ENCODE data around the gene NCAPD2. TPM values are rescaled to one million over a fixed set of nuclear protein-coding genes. Genes with fewer than 3 reads are reported as not detected.

The NCAPD2 gene
- total RNA-seq, 1 donor from 2014 or later: 32.0 TPM

DNA sequence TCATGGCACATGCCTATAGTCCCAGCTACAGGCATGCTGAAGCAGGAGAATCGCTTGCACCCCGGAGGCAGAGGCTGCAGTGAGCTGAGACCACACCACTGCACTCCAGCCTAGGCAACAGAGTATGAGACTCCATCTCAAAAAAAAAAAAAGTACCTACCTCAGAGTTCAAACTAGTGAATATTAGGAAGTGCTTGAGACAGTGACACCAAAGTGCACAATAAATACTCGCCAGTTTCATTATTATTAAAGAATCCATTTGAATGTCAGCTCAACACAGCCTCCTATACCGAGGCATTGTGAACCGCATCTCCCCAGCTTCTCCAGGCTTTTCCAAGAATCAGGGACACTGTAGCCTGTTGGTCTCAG, 45.4 kb downstream of the NCAPD2 start:
- peaks cover 54% of the 10 kb centered on the region for H3K4me1 ChIP-seq
- DNase-seq (no peak), ATAC-seq (no peak)
- TF ChIP-seq, protein P1, sequence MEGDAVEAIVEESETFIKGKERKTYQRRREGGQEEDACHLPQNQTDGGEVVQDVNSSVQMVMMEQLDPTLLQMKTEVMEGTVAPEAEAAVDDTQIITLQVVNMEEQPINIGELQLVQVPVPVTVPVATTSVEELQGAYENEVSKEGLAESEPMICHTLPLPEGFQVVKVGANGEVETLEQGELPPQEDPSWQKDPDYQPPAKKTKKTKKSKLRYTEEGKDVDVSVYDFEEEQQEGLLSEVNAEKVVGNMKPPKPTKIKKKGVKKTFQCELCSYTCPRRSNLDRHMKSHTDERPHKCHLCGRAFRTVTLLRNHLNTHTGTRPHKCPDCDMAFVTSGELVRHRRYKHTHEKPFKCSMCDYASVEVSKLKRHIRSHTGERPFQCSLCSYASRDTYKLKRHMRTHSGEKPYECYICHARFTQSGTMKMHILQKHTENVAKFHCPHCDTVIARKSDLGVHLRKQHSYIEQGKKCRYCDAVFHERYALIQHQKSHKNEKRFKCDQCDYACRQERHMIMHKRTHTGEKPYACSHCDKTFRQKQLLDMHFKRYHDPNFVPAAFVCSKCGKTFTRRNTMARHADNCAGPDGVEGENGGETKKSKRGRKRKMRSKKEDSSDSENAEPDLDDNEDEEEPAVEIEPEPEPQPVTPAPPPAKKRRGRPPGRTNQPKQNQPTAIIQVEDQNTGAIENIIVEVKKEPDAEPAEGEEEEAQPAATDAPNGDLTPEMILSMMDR (IDR thresholded peaks at IDR 0.05): no peak
- H3K27me3 ChIP-seq (ENCODE audit: low read depth): no peaks in the 10 kb centered on the region
- no peak overlapping the region for H3K4me3 ChIP-seq
- H3K27ac ChIP-seq: no peak overlapping the region
- peaks cover 65% of the 10 kb centered on the region for H3K36me3 ChIP-seq
- intact Hi-C loops (cut with DNase I): no loop called here
- no peaks in the 10 kb centered on the region for H3K9me3 ChIP-seq

DNA sequence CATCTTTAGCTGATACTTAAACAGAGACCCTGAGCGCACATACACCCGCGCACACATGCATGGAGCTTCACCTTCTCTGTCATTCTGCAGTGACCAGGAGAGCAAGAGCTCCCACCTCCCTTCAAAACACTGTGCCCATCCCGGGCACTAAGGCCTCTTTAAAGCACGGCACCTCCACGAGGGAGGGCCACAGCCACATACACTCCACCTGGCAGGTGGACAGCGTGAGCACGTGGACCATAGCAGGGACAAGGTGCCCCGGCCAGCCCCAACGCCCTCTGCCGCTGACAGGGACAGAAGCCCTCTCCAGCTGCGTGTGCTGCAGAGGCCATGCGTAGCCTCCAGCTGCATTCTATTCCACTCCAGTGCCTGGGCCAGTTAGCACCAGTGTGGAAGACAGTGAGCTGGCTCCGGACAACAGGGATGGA, 45.8 kb downstream of the NCAPD2 start:
- TF ChIP-seq, protein P1 (IDR thresholded peaks at IDR 0.05): no peak
- no peak overlapping the region for H3K4me3 ChIP-seq
- H3K4me1 ChIP-seq: peaks cover 54% of the 10 kb centered on the region
- H3K36me3 ChIP-seq: peaks cover 70% of the 10 kb centered on the region
- ATAC-seq (no peak), DNase-seq (no peak)
- intact Hi-C loops (cut with DNase I): no loop called here
- no peaks in the 10 kb centered on the region for H3K27me3 ChIP-seq (ENCODE audit: low read depth)
- H3K27ac ChIP-seq: peak overlapping the region; percentile 82
- no peaks in the 10 kb centered on the region for H3K9me3 ChIP-seq

DNA sequence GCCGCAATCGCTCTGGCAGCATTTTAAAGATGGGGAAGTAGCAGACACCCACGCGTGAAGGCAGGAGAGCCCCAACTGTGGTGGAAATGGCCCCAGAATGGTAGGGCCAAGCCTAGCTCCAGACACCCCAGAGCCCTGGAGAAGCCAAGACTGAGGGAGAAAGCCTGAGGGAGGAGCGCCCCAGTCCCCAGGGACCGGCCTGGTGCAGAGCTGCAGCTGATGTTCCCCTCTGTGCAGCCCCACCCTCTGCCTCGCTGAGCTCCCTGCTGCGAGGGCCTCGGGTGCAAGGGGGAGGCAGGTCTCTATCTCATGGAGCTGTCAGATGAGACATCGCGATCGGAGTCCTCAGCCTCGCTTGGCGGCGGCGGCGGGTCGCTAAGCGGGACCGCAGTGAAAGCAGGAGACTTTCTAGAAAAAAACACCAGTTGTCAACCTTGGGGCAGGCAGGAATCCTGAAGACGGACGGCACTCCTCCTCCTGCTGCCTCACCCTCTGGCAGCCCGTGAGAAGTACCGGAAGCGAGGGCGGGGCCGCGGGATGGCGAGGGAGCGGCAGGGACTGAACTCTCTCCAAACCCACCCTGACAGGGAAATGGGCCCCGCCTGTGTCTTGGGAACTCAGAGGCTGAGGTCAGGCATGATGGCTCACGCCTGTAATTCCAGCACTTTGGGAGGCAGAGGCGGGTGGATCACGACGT, 46.4 kb downstream of the NCAPD2 start:
- TF ChIP-seq, protein P1 (IDR thresholded peaks at IDR 0.05): no peak
- Histone ChIP-seq H3K27me3 (ENCODE audit: low read depth) (no peaks in the 10 kb centered on the region), H3K9me3 (no peaks in the 10 kb centered on the region), H3K27ac (peak overlapping the region; percentile 82), H3K36me3 (peaks cover 76% of the 10 kb centered on the region), H3K4me1 (peaks cover 51% of the 10 kb centered on the region), H3K4me3 (peak overlapping the region; percentile 28)
- ATAC-seq: peak; percentile 84 to 85
- peak; percentile 89 for DNase-seq
- intact Hi-C loops (cut with DNase I): no loop called here

DNA sequence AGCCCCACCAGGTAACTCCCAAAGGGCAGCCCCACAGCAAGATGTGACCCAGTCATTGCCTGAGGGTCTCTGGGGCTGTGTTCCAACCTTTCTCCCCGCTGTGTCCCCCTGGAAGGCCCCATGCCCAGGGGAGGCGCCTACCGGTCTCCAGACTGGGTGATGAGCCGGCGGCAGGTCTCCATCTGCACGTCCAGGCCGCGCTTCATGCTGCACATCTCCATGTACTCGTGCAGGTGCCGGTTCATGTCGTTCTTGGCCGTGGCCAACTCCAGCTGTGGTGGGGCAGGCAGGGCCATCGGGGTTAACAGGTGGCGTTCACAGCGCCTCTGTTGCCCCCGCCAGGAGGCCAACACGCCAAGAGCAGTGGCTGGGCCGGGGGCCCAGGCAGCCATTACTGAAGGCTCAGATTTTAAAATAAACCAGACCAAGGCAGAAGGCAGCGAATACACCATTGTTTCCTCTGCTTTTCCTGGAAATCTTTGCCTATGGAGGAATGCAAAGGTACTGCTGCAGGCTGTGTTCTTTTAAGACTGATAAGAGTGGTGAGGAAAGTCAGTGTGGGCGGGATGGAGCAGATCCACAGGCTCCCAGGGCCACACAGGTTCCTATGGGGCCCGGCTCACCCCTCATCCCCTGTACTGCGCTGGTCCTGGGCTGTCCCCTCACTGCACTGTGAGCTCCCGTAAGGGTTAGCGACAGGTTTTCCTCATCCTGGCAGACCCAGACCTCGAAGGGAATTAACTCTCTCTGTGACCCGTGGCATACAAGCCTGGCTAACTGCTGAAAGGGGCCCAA, 47.7 kb downstream of the NCAPD2 start:
- H3K27ac ChIP-seq: peak overlapping the region; percentile 82
- peaks cover 39% of the 10 kb centered on the region for H3K4me1 ChIP-seq
- no peak for ATAC-seq
- no peaks in the 10 kb centered on the region for H3K9me3 ChIP-seq
- peaks cover 79% of the 10 kb centered on the region for H3K36me3 ChIP-seq
- H3K4me3 ChIP-seq: no peak overlapping the region
- DNase-seq: no peak
- TF ChIP-seq, protein P1 (IDR thresholded peaks at IDR 0.05): no peak
- intact Hi-C loops (cut with DNase I): no loop called here
- no peaks in the 10 kb centered on the region for H3K27me3 ChIP-seq (ENCODE audit: low read depth)

DNA sequence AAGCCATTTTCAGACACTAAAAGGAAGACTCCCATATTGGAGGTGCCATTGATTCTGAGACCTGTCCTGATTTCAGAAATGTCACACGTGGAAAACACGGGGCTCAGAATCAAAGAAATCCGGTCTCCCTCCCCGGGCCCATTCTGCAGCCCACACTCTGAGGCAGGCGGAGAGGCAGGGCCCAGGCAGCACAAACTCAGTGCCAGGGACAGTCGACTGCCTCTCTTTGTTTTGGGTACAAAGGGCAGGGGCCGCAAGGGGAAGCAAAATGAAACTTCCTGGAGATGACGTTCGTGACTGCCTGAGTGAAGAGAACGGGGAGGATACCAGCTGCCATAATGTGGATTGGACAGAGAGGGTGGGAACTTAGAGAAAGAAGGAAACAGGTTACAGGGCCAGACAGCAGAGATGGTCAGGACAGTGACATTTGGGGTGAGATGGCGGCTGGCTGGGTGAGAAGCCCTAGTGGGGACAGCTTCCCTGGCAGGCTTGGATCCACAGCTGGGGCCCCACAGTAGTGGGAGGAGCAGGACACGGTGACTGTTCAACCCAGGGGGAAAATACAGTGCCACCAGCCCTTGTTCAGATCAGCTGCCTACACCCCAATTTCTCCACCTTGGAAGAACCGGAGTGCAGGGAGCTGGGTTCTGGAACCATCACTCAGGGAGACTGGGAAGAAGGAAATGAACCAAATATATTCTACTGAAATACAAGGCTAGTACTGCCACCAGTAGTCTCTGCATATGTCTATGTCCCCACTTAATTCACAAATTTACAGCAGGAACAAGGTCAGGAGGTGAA, 48.5 kb downstream of the NCAPD2 start:
- Histone ChIP-seq H3K9me3 (no peaks in the 10 kb centered on the region), H3K27ac (no peak overlapping the region), H3K36me3 (peaks cover 79% of the 10 kb centered on the region), H3K27me3 (ENCODE audit: low read depth) (no peaks in the 10 kb centered on the region), H3K4me1 (peaks cover 30% of the 10 kb centered on the region), H3K4me3 (no peak overlapping the region)
- ATAC-seq: no peak
- TF ChIP-seq, protein P1 (IDR thresholded peaks at IDR 0.05): no peak
- DNase-seq: no peak
- intact Hi-C loops (cut with DNase I): no loop called here
